Astrocyte of the hippocampus (primary cell): ENCODE measurements around the gene CLDN14.

Source experiments
- DNase-seq: peaks from one replicate; pipeline ENCODE4 v3.0.0; 2011; ENCODE audit warnings: low read depth, low spot score

The CLDN14 gene

GRCh38 chr21:36471254-36471723, 8.6 kb downstream of the CLDN14 start:
- peak; percentile 44 for DNase-seq

- peak; percentile 24 for DNase-seq
Observed at GRCh38 chr21:36470294-36470693, 9.6 kb downstream of the CLDN14 start.

DNA sequence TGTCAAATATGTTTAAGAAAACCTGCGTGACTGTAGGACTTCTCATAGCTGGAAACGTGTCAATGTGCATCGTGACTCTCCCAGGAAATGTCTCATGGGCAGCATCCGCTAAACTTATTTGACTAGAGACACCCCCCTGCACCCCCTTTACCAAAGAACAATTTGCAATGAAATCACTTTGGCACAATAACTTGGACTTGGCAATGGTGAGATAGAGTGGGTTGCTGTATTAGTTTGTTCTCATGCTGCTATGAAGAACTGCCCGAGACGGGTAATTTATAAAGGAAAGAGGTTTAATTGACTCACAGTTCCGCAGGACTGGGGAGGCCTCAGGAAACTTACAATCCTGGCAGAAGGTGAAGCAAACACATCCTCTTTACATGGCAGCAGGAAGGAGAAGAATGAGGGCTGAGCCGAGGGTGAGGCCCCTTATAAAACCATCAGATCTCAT, 13.8 kb downstream of the CLDN14 start:
- DNase-seq, result no peak

DNA sequence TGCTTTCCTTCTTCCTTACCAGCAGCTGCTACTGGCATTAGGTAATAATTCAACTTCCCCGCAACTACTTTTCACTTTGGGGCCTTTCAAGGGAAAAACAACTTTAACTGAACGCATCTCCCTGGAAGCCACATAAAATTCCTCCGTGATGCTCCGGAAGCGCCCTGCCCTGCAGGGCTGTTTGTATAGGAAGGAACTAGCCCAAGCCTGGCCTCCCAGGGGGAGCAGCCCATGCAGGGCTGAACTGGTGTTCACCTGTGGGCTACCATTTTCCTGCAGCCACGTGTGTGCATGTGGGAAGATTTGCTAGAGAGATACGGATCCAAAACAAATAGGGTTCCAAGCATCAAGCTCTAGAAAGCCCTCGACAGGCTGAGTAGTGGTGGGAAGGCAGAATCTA, 14.4 kb downstream of the CLDN14 start:
- DNase-seq, result no peak

GRCh38 chr21:36464590-36464989, 15.3 kb downstream of the CLDN14 start:
- DNase-seq, result no peak

- no peak for DNase-seq
Observed at GRCh38 chr21:36463991-36464390, 15.9 kb downstream of the CLDN14 start.

- no peak for DNase-seq
Observed at GRCh38 chr21:36463204-36463603, 16.7 kb downstream of the CLDN14 start.

DNA sequence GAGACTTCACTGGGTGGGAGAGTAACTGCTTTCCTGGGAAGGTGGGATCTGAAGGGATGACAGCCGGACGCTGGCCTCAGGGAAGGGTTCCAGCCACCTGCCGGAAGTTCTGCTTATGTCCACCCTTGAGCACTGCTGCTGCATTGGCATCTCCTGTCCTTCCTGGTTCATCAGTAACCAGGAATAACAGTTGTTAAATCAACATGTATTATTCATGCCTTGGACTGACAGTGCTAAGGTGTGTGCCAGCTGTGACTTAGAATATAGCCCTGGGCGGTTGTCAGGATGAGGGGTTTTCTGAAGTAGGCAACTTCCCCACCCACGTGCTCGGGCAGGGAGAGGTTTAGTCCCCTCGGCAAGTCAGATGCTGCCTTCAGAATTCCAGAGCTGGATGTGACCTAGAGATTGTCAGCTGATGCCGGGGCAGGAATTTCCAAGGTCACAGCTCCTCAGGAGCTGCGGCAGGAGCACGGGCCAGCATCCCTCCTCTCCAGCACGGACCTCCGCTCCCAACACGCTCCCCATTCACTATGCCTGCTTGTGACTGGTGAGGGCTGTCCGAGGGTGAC, 17.9 kb downstream of the CLDN14 start:
- DNase-seq, result no peak

GRCh38 chr21:36461277-36461917, 18.5 kb downstream of the CLDN14 start:
- no peak for DNase-seq

GRCh38 chr21:36460866-36461265, 19.1 kb downstream of the CLDN14 start:
- DNase-seq, result no peak

DNA sequence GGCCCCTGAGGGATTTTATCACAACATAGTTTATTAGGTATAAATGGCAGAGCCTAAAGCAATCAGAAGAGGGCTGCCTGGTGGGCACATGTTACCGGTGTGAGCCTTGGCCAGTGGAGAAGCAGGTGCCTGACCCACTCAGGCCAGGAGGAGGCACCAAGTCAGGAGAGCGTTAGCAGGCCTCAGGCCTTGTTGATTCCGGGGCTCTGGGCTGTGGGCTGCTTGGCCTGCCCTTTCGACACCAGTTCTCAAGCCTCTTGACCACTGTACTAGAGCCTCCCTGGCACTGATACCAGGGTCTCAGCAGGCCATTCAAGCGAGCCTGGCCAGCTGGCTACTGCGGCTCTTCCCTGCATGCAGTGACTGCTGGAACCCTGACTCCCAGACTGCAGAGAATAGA, 20.8 kb downstream of the CLDN14 start:
- no peak for DNase-seq

DNA sequence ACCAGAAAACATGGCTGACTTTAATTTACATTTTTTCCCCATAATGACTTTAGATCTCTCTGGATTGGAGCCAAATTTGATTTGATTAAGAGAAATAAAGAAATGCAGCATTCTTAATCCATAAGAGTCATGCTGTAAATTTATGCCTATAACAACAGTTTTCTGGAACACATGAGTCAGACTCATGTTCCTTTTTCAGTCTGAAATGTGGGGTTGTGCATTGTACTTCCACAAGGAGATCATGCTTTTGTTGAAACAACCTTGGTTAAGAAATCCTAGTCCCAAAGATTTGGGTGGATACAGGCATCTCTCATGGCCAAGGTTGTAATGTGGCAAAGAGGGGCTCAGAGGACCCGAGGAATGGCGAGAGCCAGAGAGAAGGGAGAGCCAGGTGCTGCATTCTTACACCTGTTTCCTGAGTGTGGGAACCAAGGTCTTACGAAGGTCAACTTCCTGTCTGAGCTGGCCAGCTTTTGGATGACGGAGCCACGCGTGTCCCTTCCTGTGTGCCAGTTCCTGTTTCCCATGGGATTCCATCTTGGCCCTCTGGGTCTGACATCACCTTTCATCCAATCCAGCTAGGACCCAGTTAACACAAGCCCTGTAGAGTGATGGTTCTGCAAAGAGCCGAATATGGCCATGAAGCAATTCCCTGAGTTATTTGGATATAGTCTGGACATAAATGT, 23.1 kb downstream of the CLDN14 start:
- DNase-seq, result no peak

GRCh38 chr21:36454706-36455105, 25.2 kb downstream of the CLDN14 start:
- DNase-seq, result no peak

DNA sequence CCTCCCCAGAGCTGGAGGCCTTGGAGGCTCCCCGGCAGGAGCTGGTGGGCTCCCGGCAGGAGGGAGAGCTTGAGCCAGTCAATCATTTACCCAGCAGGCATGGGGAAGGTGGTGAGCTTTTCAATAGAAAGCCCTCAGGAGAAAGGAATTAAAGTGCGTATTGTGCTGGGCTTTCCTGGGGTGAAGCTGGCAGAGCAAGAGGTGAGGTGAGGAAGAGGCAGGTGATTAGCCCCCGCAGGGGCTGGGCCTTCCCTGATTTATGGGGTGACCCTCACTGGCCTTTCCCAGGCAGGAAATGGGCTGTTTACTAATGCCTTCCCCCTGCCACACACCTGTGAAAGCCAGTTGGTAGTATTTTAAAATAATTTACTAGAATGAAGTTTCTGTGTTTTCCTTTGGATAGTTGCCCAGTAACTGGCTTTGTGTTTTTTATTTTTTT, 25.8 kb downstream of the CLDN14 start:
- DNase-seq, result peak; percentile 29

DNA sequence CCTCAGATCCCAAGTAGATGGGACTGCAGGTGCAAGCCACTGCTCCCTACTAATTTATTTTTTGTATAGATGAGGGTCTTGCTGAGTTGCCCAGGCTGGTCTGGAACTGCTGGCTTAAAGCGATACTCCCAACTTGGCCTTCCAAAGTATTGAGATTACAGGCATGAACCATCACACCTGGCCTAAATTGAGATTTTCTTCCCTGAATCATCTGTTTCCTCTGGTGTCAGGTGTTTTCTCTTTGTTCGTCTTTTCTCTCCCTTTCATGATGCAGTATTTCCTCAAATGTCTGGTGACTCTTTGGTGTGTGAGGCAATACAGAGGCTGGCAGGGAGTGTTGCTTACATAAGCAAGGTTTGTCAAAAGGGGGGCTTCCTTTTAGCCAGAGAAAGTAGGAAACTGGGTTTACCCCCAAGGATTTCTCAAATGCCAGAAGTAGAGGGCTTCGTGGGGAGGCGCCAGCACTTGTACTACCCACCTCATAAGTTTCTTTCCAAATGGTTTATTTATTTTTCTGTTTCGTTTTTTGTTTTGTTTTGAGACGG, 27.6 kb downstream of the CLDN14 start:
- no peak for DNase-seq

DNA sequence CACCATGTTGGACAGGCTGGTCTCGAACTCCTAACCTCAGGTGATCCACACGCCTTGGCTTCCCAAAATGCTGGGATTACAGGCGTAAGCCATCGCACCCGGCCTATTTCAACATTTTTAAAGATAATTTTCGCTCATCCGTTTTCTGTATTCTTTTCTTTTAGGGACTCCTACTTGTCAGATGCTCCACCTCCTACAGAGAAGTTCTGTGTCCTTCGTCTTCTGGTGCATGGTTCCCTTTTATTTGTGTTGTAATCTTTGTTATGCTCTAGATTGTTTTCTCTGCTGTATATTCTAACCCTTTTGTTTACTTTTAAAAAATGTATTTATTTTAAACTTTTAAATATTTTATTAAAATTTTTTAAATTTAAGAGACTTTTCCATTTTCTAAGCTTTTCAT, 28.4 kb downstream of the CLDN14 start:
- DNase-seq, result no peak

DNA sequence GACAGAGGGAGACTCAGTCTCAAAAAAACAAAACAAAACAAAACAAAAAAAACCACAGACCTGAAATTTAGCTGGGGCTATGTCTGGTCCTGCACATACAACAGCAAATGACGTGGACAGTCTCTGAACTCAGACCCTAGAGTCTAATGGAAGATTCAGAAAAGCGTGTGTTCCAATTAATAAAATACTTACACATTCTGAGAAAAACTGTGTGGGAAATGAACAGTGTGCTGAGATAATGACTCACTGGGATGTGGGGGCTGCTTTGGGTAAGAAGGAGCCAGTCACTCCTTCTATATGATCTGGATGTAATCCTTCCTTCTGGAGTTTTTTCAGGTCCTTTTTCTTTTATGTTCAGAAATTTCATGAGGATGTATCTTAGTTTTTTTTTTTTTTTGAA, 29.4 kb downstream of the CLDN14 start:
- peak; percentile 49 for DNase-seq

DNA sequence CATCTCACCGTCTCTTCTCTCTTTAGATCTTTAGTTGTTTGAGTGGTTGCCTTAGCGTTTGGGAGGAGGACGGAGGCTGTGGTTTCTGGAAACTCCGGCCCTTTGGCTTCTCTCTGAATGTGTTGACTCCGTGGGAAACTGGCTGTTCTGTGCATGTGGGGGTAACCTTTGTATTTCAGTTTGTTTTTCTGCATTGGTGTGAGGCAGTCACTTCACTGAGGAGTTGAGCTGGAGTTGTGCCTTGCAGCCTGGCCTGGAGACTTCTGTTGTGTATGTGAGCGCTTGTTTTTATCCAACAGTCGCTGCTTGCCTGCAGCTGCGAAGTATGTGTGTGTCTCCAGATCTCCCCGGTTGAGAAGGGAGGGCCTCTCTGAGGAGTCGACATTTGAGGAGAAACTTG, 33.6 kb downstream of the CLDN14 start:
- DNase-seq, result peak; percentile 58

DNA sequence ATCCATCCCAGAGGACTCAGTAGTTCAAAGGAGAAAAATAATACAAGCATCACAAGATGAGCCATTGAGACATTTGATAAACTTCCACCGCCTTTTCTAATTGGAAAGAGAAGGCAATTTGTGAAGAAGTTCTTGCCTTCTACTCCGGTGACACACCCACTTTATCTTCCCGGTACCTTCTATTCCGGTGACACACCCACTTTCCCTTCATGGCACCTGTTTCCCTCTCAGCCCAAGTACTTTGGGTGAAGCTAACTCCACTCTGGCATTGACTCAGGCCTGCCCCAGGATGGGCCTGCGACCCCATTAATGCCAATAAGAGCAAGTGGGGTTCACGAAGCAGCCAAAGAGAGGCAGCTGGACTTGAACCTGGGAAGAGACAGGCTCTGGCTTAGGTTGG, 38.2 kb downstream of the CLDN14 start:
- no peak for DNase-seq

GRCh38 chr21:36437745-36438128, 42.2 kb downstream of the CLDN14 start:
- DNase-seq, result peak; percentile 73

DNA sequence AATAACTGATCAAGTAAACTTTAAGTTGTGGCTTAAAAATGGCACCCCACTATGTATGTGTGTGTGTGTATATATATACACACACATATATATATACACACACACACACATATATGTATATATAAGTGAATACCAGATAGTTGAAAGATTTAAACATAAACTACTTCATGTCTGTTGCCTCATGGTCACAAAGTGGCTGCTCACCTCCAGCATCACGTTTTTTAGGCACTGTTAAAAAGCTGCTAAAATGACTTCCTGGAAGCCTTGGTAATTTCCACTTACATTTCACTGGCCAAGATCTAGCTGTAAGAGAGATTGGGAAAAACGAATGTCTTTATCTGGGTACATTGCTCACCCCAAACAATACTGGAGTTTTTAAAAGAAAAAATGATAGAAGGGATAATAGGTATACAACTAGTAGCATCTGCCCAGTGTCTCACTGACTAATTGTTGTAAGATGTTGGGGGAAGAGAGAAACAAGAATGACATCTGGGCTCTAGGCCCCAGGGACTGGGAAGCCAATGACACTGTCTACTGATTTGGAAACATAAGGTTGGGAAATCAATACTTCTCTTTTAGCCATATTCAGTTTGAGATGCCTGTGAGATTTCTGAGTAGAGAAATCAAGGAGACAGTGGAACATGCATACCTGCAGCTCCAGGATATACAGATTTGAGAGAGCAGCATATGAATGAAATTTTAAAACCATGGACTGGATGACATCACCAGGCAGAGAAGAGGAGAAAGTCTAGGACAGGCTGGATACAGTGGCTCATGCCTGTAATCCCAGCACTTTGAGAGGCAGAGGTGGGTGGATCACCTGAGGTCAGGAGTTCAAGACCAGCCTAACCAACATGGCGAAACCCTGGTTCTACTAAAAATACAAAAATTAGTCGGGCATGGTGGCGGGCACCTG, 42.8 kb downstream of the CLDN14 start:
- DNase-seq, result no peak

GRCh38 chr21:36434144-36434543, 45.8 kb downstream of the CLDN14 start:
- no peak for DNase-seq
